WTC11 (cell line): Measurements from ENCODE around the gene PPAN. TPM values are rescaled to one million over a fixed set of nuclear protein-coding genes. Genes with fewer than 3 reads are reported as not detected.

Experiments
- AR ChIP-seq: fragments of 250-450 bp; sonication (Bioruptor Pico); IDR thresholded peaks from 2 replicates; pipeline ENCODE4 v1.9.0; 2021; ENCODE audit warnings: mild to moderate bottlenecking
- CREB1 ChIP-seq: sonication (generic); formaldehyde crosslinking; IDR thresholded peaks from 2 replicates; pipeline ENCODE4 v1.8.0; 2023; ENCODE audit warnings: mild to moderate bottlenecking, missing genetic modification reagents
- E2F1 ChIP-seq: sonication (generic); formaldehyde crosslinking; IDR thresholded peaks from 2 replicates; pipeline ENCODE4 v1.8.0; 2022; ENCODE audit warnings: mild to moderate bottlenecking, missing genetic modification reagents
- EMX1 ChIP-seq: fragments of 250-450 bp; sonication (Bioruptor Pico); IDR thresholded peaks from 2 replicates; pipeline ENCODE4 v1.8.0; 2021; ENCODE audit warnings: mild to moderate bottlenecking
- ESRRA ChIP-seq: sonication (generic); formaldehyde crosslinking; IDR thresholded peaks from 2 replicates; pipeline ENCODE4 v1.8.1; 2022; ENCODE audit warnings: mild to moderate bottlenecking, missing genetic modification reagents, borderline replicate concordance
- JAZF1 ChIP-seq: fragments of 250-450 bp; sonication (Bioruptor Pico); IDR thresholded peaks from 2 replicates; pipeline ENCODE4 v1.9.0; 2021; ENCODE audit warnings: moderate library complexity, mild to moderate bottlenecking, inconsistent platforms
- NFYB ChIP-seq: sonication (generic); formaldehyde crosslinking; conservative IDR thresholded peaks from 2 replicates; pipeline ENCODE4 v1.8.0; 2022; ENCODE audit warnings: low read depth, missing genetic modification reagents
- SMAD3 ChIP-seq: sonication (generic); formaldehyde crosslinking; IDR thresholded peaks from 2 replicates; pipeline ENCODE4 v1.8.0; 2022; ENCODE audit warnings: missing genetic modification reagents, mild to moderate bottlenecking, borderline replicate concordance
- STAT6 ChIP-seq: sonication (generic); formaldehyde crosslinking; conservative IDR thresholded peaks from 2 replicates; pipeline ENCODE4 v1.8.1; 2023; ENCODE audit warnings: mild to moderate bottlenecking, low read depth, missing genetic modification reagents, moderate library complexity
- TEAD1 ChIP-seq: sonication (generic); formaldehyde crosslinking; IDR thresholded peaks from 2 replicates; pipeline ENCODE4 v1.8.0; 2022; ENCODE audit warnings: mild to moderate bottlenecking, missing genetic modification reagents
- TEAD4 ChIP-seq: sonication (generic); formaldehyde crosslinking; IDR thresholded peaks from 2 replicates; pipeline ENCODE4 v1.8.0; 2022; ENCODE audit warnings: mild to moderate bottlenecking, missing genetic modification reagents
- TP53 ChIP-seq: sonication (generic); formaldehyde crosslinking; IDR thresholded peaks from 2 replicates; pipeline ENCODE4 v1.8.1; 2023; ENCODE audit warnings: mild to moderate bottlenecking, missing genetic modification reagents
- ZBTB43 ChIP-seq: sonication (generic); formaldehyde crosslinking; IDR thresholded peaks from 2 replicates; pipeline ENCODE4 v1.8.1; 2023; ENCODE audit warnings: mild to moderate bottlenecking, missing genetic modification reagents
- ZNF396 ChIP-seq: fragments of 250-450 bp; sonication (Bioruptor Pico); IDR thresholded peaks from 2 replicates; pipeline ENCODE4 v1.8.0; 2021; ENCODE audit warnings: mild to moderate bottlenecking, moderate library complexity, borderline replicate concordance
- ZNF423 ChIP-seq: fragments of 250-450 bp; sonication (Bioruptor Pico); IDR thresholded peaks from 2 replicates; pipeline ENCODE4 v2.1.2; 2022; ENCODE audit warnings: mild to moderate bottlenecking, moderate library complexity
- ZSCAN18 ChIP-seq: fragments of 250-450 bp; sonication (Bioruptor Pico); IDR thresholded peaks from 2 replicates; pipeline ENCODE4 v2.1.2; 2022; ENCODE audit warnings: mild to moderate bottlenecking, moderate library complexity
- total RNA-seq: library from RNA; stranded (reverse); gene quantifications from 3 replicates; pipeline ENCODE4 v1.2.3, GENCODE V29; 2021

The PPAN gene
- total RNA-seq, 1 experiment from 2014 or later, result 83.7 TPM

- TF ChIP-seq TEAD1 (0 out of 2 replicates have a peak, but pooled peaks have one; percentile 25), ZBTB43 (0 out of 2 replicates have a peak, but pooled peaks have one; percentile 44), ZNF396 (CRISPR knock-in tag) (no peak), ESRRA (no peak), ZSCAN18 (CRISPR knock-in tag) (no peak), EMX1 (CRISPR knock-in tag) (no peak), TEAD4 (CRISPR knock-in tag) (peak; percentile 20; the same call in 1 of the 2 replicates), TP53 (CRISPR knock-in tag) (no peak), CREB1 (CRISPR knock-in tag) (no peak), AR (CRISPR knock-in tag) (no peak), E2F1 (no peak), SMAD3 (no peak; the same call in 1 of the 2 replicates), NFYB (CRISPR knock-in tag) (no peak), JAZF1 (CRISPR knock-in tag) (no peak), STAT6 (CRISPR knock-in tag) (no peak), ZNF423 (CRISPR knock-in tag) (no peak; the same call in 1 of the 2 replicates)
Observed at GRCh38 chr19:10085641-10086590, 20.2 kb upstream of the PPAN start, which contains the start of gene SHFL (continued).
